Sigmoid colon (tissue), 3 donors: Measurements from ENCODE around the gene NEUROG1.

Source experiments
- POLR2A ChIP-seq, 2 donors: fragments of 450-650 bp; IDR thresholded peaks; one replicate each; pipeline ENCODE4 v1.6.1; 2016; ENCODE audit warnings: antibody characterized with exemption in 2 of 2, mild to moderate bottlenecking in 2 of 2, moderate library complexity in 2 of 2
- TF ChIP-seq, protein P1 (sequence below), 4 experiments: fragments of 450-650 bp in 3 of 4; fragments of 200-600 bp in 1 of 4; IDR thresholded peaks; one replicate each; pipeline ENCODE4 v1.5.1; 2016 to 2019; ENCODE audit warnings: antibody characterized with exemption in 4 of 4, mild to moderate bottlenecking in 3 of 4, moderate library complexity in 2 of 4

DNA sequence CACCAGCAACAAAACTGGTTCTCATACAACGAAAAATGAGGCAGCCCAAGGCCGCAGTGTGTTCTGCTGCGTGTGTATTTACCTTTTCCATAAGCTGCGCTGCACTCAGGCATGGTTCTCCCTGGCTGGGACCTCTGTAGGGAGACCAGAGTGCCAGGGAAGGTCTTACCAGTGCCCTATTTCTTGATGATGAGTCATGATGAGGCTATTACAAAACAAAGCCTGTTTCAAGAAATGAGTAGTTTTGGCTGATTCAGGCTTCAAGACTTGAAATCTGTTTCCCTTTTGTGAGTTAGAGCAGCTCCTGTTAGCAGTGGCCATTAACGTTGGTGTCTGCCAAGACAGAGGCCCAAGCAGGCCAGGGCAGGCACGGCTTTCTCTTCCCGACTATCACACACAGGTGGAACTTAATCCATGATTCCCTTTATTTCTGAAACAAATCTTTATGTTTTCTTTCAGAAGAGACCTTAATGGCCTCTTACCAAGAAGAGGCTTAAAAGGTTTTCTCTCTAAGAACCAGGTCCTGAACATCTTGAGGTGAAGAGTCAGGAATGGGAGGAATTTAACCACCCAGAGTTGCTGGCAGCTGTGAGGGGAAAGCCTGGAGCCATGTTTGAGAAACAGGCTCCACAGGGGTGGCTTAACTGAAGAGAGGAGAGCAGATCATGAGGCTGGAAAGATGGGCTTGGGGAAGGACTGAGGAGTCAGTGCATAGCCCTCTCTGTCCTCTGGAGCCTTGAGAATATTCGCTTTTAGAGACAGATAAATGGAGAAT is 42.2 kb downstream of the NEUROG1 start:
- TF ChIP-seq, protein P1, sequence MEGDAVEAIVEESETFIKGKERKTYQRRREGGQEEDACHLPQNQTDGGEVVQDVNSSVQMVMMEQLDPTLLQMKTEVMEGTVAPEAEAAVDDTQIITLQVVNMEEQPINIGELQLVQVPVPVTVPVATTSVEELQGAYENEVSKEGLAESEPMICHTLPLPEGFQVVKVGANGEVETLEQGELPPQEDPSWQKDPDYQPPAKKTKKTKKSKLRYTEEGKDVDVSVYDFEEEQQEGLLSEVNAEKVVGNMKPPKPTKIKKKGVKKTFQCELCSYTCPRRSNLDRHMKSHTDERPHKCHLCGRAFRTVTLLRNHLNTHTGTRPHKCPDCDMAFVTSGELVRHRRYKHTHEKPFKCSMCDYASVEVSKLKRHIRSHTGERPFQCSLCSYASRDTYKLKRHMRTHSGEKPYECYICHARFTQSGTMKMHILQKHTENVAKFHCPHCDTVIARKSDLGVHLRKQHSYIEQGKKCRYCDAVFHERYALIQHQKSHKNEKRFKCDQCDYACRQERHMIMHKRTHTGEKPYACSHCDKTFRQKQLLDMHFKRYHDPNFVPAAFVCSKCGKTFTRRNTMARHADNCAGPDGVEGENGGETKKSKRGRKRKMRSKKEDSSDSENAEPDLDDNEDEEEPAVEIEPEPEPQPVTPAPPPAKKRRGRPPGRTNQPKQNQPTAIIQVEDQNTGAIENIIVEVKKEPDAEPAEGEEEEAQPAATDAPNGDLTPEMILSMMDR (IDR thresholded peaks at IDR 0.05), result no peak
- no peak for TF ChIP-seq POLR2A (IDR thresholded peaks at IDR 0.05)
